ENCODE measurements around the gene PDHB. TPM values are rescaled to one million over a fixed set of nuclear protein-coding genes. Genes with fewer than 3 reads are reported as not detected.
A peak's percentile ranks its signal among the peaks of the same experiment; 100 is the strongest.

Gene PDHB
- total and polyA plus RNA-seq, 8 donors = 55.5 to 88.5 (median 78.1) TPM

GRCh38 chr3:58422756-58423325 lies 10.8 kb downstream of the PDHB start:
- Histone ChIP-seq H3K36me3 (peaks cover 0 to 71% of the 10 kb centered on the region in 2 donors), H3K4me1 (peaks cover 0 to 5% of the 10 kb centered on the region in 2 donors), H3K9me3 (no peaks in the 10 kb centered on the region), H3K4me3 (no peak overlapping the region), H3K27ac (no peak overlapping the region), H3K27me3 (no peaks in the 10 kb centered on the region)
- ATAC-seq = peak; percentile 80
- no peak for TF ChIP-seq CTCF (IDR thresholded peaks at IDR 0.05)
- peak in 1 of 4 donors; percentile 49 for DNase-seq
- intact Hi-C loops (cut with DNase I) = no loop called here

- DNase-seq = no peak
- Histone ChIP-seq H3K9me3 (no peaks in the 10 kb centered on the region), H3K4me3 (no peak overlapping the region), H3K36me3 (peaks cover 0 to 61% of the 10 kb centered on the region in 2 donors), H3K27ac (no peak overlapping the region), H3K27me3 (no peaks in the 10 kb centered on the region), H3K4me1 (peaks cover 0 to 5% of the 10 kb centered on the region in 2 donors)
- intact Hi-C loops (cut with DNase I) = no loop called here
- TF ChIP-seq CTCF (IDR thresholded peaks at IDR 0.05) = no peak
- no peak for ATAC-seq
Measured at GRCh38 chr3:58421004-58421403, 12.6 kb downstream of the PDHB start.

DNA sequence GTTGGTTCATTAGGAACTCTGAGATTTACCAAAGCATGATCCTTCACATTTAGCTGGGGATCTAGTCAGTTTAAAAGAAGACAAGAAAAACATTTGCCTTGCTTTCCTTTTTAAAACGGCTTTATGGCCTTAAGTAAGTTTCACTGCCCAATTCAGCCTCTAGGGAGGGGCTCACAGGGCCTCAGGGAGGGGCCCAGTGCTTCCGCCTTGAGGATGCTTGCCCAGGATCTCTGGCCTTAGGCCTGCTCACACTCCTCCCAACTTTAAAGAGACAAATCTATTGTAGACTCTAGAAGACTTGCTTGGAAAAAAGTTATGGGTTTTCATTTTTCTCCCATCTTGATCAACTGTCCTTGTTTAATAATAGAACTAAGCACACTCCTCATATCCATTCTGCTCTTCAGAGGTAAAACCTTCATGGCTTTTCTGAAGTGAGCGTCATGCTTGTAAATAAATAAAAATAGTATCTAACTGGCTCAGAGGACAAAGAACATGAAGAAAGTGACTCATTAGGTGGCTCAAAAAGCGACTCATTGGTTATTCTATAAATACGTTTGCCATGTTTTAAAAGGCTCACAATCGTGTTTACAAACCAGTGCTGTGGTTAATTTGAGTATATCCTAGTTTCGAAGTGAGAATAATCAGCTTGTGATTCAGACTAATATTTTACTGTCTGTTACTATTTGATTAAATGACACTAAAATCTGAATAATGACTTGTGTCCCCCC lies 13.7 kb downstream of the PDHB start:
- H3K4me3 ChIP-seq = no peak overlapping the region
- H3K27ac ChIP-seq = peak overlapping the region in 1 of 2 donors; percentile 4
- intact Hi-C loops (cut with DNase I) = no loop called here
- peaks cover 0 to 5% of the 10 kb centered on the region in 2 donors for H3K4me1 ChIP-seq
- TF ChIP-seq CTCF (IDR thresholded peaks at IDR 0.05) = no peak
- H3K36me3 ChIP-seq = peaks cover 0 to 50% of the 10 kb centered on the region in 2 donors
- DNase-seq (no peak), ATAC-seq (no peak)
- no peaks in the 10 kb centered on the region for H3K9me3 ChIP-seq
- H3K27me3 ChIP-seq = no peaks in the 10 kb centered on the region

DNA sequence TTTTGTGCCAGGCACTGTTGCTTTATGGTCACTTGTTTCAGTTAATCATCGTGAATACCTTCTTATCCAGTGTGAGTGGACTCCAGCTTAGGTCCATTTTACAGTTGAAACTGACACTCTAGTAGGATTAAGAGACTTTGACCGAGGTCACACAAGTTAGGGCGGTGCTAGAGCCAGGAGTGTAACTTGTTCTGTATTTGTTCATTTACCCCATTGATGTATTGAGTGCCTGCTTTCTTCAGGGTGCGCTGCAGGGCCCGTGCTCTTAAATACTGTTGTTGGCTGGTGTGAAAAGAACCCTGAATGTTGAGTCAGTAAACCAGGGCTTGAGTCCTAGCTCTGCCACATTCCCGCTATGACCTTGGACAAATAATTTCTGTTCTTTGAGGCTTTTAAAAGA lies 15.4 kb downstream of the PDHB start:
- no peak overlapping the region for H3K27ac ChIP-seq
- H3K9me3 ChIP-seq = no peaks in the 10 kb centered on the region
- H3K36me3 ChIP-seq = peaks cover 0 to 39% of the 10 kb centered on the region in 2 donors
- no peak for TF ChIP-seq CTCF (IDR thresholded peaks at IDR 0.05)
- no peak for DNase-seq
- peak; percentile 40 for ATAC-seq
- H3K4me1 ChIP-seq = peaks cover 0 to 3% of the 10 kb centered on the region in 2 donors
- H3K4me3 ChIP-seq = no peak overlapping the region
- intact Hi-C loops (cut with DNase I) = no loop called here
- H3K27me3 ChIP-seq = no peaks in the 10 kb centered on the region

- ATAC-seq (no peak), DNase-seq (no peak)
- no peaks in the 10 kb centered on the region for H3K27me3 ChIP-seq
- H3K36me3 ChIP-seq = peaks cover 0 to 39% of the 10 kb centered on the region in 2 donors
- intact Hi-C loops (cut with DNase I) = no loop called here
- no peak overlapping the region for H3K4me3 ChIP-seq
- no peaks in the 10 kb centered on the region for H3K9me3 ChIP-seq
- H3K4me1 ChIP-seq = no peaks in the 10 kb centered on the region
- no peak overlapping the region for H3K27ac ChIP-seq
- no peak for TF ChIP-seq CTCF (IDR thresholded peaks at IDR 0.05)
Measured at GRCh38 chr3:58417075-58417474, 16.6 kb downstream of the PDHB start.
